Large intestine (tissue), 3 donors: Measurements from ENCODE around the gene ARHGEF4. TPM values are rescaled to one million over a fixed set of nuclear protein-coding genes. Genes with fewer than 3 reads are reported as not detected.
A peak's percentile ranks its signal among the peaks of the same experiment; 100 is the strongest.

Experiments
- DNase-seq, 2 donors: peaks; one replicate each; pipeline versions ENCODE4 v3.0.0 to v3.0.0-alpha.2; 2013
- H3K27ac ChIP-seq: one replicate; pipeline ENCODE4 v1.5.1; 2013; ENCODE audit warnings: low read length
- H3K27me3 ChIP-seq: 2 replicates; pipeline ENCODE4 v1.6.1; 2013; ENCODE audit warnings: low read length; ENCODE audit not compliant: control insufficient read depth, insufficient read depth
- H3K36me3 ChIP-seq: 2 replicates; pipeline ENCODE4 v1.6.1; 2013; ENCODE audit warnings: low read length; ENCODE audit not compliant: control insufficient read depth, insufficient read depth
- H3K4me1 ChIP-seq: one replicate; pipeline ENCODE4 v1.6.1; 2013; ENCODE audit warnings: low read length; ENCODE audit not compliant: control insufficient read depth, insufficient read depth
- H3K4me3 ChIP-seq: one replicate; pipeline ENCODE4 v1.5.1; 2013; ENCODE audit warnings: low read length
- H3K9me3 ChIP-seq: one replicate; pipeline ENCODE4 v1.6.1; 2013; ENCODE audit warnings: mild to moderate bottlenecking, low read depth, low read length, moderate library complexity; ENCODE audit not compliant: control insufficient read depth
- WGBS: methylation state at CpG from one replicate; pipeline ENCODE4 v1.1.5; 2013; ENCODE audit warnings: low lambda C conversion rate; ENCODE audit not compliant: insufficient coverage; 5-methylcytosine and 5-hydroxymethylcytosine counted together
- polyA plus RNA-seq: library from polyadenylated mRNA; unstranded; fragments of 120-200 nt; gene quantifications from one replicate; pipeline ENCODE4 v1.2.1, GENCODE V29; 2013

ARHGEF4 gene
- polyA plus RNA-seq, 1 donor, result 5.4 TPM

- peak; percentile 27 to 28 for DNase-seq
- Histone ChIP-seq H3K4me1 (no peaks in the 10 kb centered on the region), H3K27ac (no peak overlapping the region), H3K4me3 (no peak overlapping the region), H3K36me3 (no peaks in the 10 kb centered on the region), H3K9me3 (no peaks in the 10 kb centered on the region), H3K27me3 (peaks cover 17% of the 10 kb centered on the region)
- WGBS, result 0% methylated on average over 1 of the region's 7 CpGs
These were observed 83.9 kb downstream of the ARHGEF4 start for GRCh38 chr2:130920415-130921163.

- H3K9me3 ChIP-seq, result no peaks in the 10 kb centered on the region
- H3K4me1 ChIP-seq, result no peaks in the 10 kb centered on the region
- H3K27ac ChIP-seq, result no peak overlapping the region
- no peak for DNase-seq
- H3K27me3 ChIP-seq, result peaks cover 12% of the 10 kb centered on the region
- no peak overlapping the region for H3K4me3 ChIP-seq
- no CpG with 5 or more reads among the region's 8 CpGs for WGBS
- no peaks in the 10 kb centered on the region for H3K36me3 ChIP-seq
These were observed 84.4 kb downstream of the ARHGEF4 start for GRCh38 chr2:130921164-130921476.

- no CpG with 5 or more reads among the region's 2 CpGs for WGBS
- Histone ChIP-seq H3K36me3 (no peaks in the 10 kb centered on the region), H3K9me3 (no peaks in the 10 kb centered on the region), H3K27me3 (no peaks in the 10 kb centered on the region), H3K27ac (no peak overlapping the region), H3K4me1 (no peaks in the 10 kb centered on the region), H3K4me3 (no peak overlapping the region)
- DNase-seq, result no peak
These were observed 85.7 kb downstream of the ARHGEF4 start for GRCh38 chr2:130922417-130922816.

- no peak overlapping the region for H3K4me3 ChIP-seq
- H3K4me1 ChIP-seq, result no peaks in the 10 kb centered on the region
- H3K27ac ChIP-seq, result no peak overlapping the region
- no peaks in the 10 kb centered on the region for H3K9me3 ChIP-seq
- DNase-seq, result no peak
- H3K27me3 ChIP-seq, result no peaks in the 10 kb centered on the region
- H3K36me3 ChIP-seq, result no peaks in the 10 kb centered on the region
- 100% methylated on average over 1 of the region's 4 CpGs for WGBS
These were observed 91.7 kb downstream of the ARHGEF4 start for GRCh38 chr2:130928385-130928784.

GRCh38 chr2:130930740-130931659 is 94.3 kb downstream of the ARHGEF4 start:
- 40% methylated on average over 1 of the region's 12 CpGs for WGBS
- no peak for DNase-seq
- H3K9me3 ChIP-seq, result no peaks in the 10 kb centered on the region

GRCh38 chr2:130933501-130933900 is 96.8 kb downstream of the ARHGEF4 start:
- no peaks in the 10 kb centered on the region for H3K9me3 ChIP-seq
- H3K27me3 ChIP-seq, result no peaks in the 10 kb centered on the region
- H3K36me3 ChIP-seq, result no peaks in the 10 kb centered on the region
- DNase-seq, result no peak
- WGBS, result 59% methylated on average over 2 of the region's 2 CpGs
- no peak overlapping the region for H3K27ac ChIP-seq
- no peak overlapping the region for H3K4me3 ChIP-seq
- no peaks in the 10 kb centered on the region for H3K4me1 ChIP-seq

More at GRCh38 chr2:130930740-130931659, 94.3 kb downstream of the ARHGEF4 start:
- H3K4me1 ChIP-seq, result no peaks in the 10 kb centered on the region
- H3K36me3 ChIP-seq, result no peaks in the 10 kb centered on the region
- H3K4me3 ChIP-seq, result no peak overlapping the region
- H3K27ac ChIP-seq, result no peak overlapping the region
- no peaks in the 10 kb centered on the region for H3K27me3 ChIP-seq

- H3K4me1 ChIP-seq, result no peaks in the 10 kb centered on the region
- no peak overlapping the region for H3K27ac ChIP-seq
- no peaks in the 10 kb centered on the region for H3K27me3 ChIP-seq
- H3K4me3 ChIP-seq, result no peak overlapping the region
- DNase-seq, result no peak
- H3K9me3 ChIP-seq, result no peaks in the 10 kb centered on the region
- H3K36me3 ChIP-seq, result no peaks in the 10 kb centered on the region
These were observed 99.7 kb downstream of the ARHGEF4 start for GRCh38 chr2:130936451-130936850.

GRCh38 chr2:130947967-130948366 is 111.3 kb downstream of the ARHGEF4 start:
- DNase-seq, result no peak
- H3K4me3 ChIP-seq, result no peak overlapping the region
- H3K27me3 ChIP-seq, result no peaks in the 10 kb centered on the region
- H3K4me1 ChIP-seq, result no peaks in the 10 kb centered on the region
- H3K27ac ChIP-seq, result no peak overlapping the region
- no CpG with 5 or more reads among the region's 6 CpGs for WGBS
- no peaks in the 10 kb centered on the region for H3K36me3 ChIP-seq
- no peaks in the 10 kb centered on the region for H3K9me3 ChIP-seq

- Histone ChIP-seq H3K9me3 (no peaks in the 10 kb centered on the region), H3K27me3 (no peaks in the 10 kb centered on the region), H3K4me1 (no peaks in the 10 kb centered on the region), H3K4me3 (no peak overlapping the region), H3K27ac (no peak overlapping the region), H3K36me3 (no peaks in the 10 kb centered on the region)
- no CpG with 5 or more reads among the region's 6 CpGs for WGBS
- DNase-seq, result no peak
These were observed 113.2 kb downstream of the ARHGEF4 start for GRCh38 chr2:130949954-130950353.

GRCh38 chr2:130951018-130951417 is 114.3 kb downstream of the ARHGEF4 start:
- Histone ChIP-seq H3K9me3 (no peaks in the 10 kb centered on the region), H3K4me1 (no peaks in the 10 kb centered on the region), H3K4me3 (no peak overlapping the region), H3K27me3 (no peaks in the 10 kb centered on the region), H3K27ac (no peak overlapping the region), H3K36me3 (no peaks in the 10 kb centered on the region)
- DNase-seq, result no peak
